Mesodermal cell (in vitro differentiated cells): ENCODE data around the gene RBMS2.
A peak's percentile ranks its signal among the peaks of the same experiment; 100 is the strongest.
"Not testable (repeated sequence)": the region's sequence is repeated elsewhere in the genome, so short reads cannot be mapped to it uniquely, and the experiment has no call there.

Experiments
- H3K27ac ChIP-seq: 2 replicates; pipeline ENCODE4 v1.7.0; 2013; ENCODE audit warnings: mild to moderate bottlenecking, low read depth, low read length, moderate library complexity; ENCODE audit not compliant: severe bottlenecking
- H3K36me3 ChIP-seq: 2 replicates; pipeline ENCODE4 v1.7.1; 2013; ENCODE audit warnings: mild to moderate bottlenecking, low read length, moderate library complexity; ENCODE audit not compliant: control insufficient read depth, insufficient read depth
- H3K4me1 ChIP-seq: one replicate; pipeline ENCODE4 v1.7.1; 2013; ENCODE audit warnings: mild to moderate bottlenecking, low read length; ENCODE audit not compliant: insufficient read depth, control insufficient read depth, poor library complexity, severe bottlenecking
- H3K4me3 ChIP-seq: 2 replicates; pipeline ENCODE4 v1.7.0; 2013; ENCODE audit warnings: low read length, control low read depth, mild to moderate bottlenecking; ENCODE audit not compliant: insufficient read depth, poor library complexity, severe bottlenecking; ENCODE audit errors: extremely low read depth
- H3K9me3 ChIP-seq: 2 replicates; pipeline ENCODE4 v1.7.1; 2013; ENCODE audit warnings: mild to moderate bottlenecking, low read length, moderate library complexity; ENCODE audit not compliant: control insufficient read depth
- WGBS, 2 experiments: methylation state at CpG; one replicate each; pipeline ENCODE4 v1.1.5; 2013; ENCODE audit warnings: missing lambda C conversion rate in 2 of 2; ENCODE audit not compliant: insufficient coverage in 2 of 2; 5-methylcytosine and 5-hydroxymethylcytosine counted together

The RBMS2 gene

GRCh38 chr12:56488041-56488955 is 33.3 kb upstream of the RBMS2 start, which contains the start of gene GLS2:
TSS of gene GLS2 (minus strand) at chr12:56488161. CDS start at chr12:56488118, 43 bp downstream.
- Histone ChIP-seq H3K27ac (no peak within 1 kb of the TSS), H3K36me3 (no peaks in the 10 kb centered on the region), H3K9me3 (no peaks in the 10 kb centered on the region), H3K4me3 (peak within 1 kb of the TSS; percentile 41), H3K4me1 (no peaks in the 10 kb centered on the region)
- 27 to 29% methylated on average over 31 to 50 of the region's 59 CpGs for WGBS, 2 experiments

DNA sequence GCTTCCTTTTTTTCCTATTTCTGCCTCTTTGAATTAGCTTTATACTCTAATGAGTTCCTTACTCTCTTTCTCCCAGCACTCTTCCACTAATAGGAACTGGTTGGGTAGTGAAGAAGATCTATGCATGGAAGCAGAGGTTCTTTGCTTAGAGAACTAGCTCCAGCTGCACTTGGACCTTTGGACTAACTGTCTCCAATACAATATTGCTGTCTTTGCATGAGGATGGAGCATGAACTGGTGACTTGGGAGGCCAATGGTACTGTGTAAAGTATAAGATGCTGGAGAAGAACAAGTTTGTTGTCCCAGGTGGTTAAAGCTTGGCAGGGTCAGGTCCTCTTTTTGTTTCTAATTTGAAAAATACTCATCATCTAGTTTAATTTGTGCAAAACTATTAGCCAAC is 31.3 kb upstream of the RBMS2 start:
- no peak overlapping the region for H3K4me3 ChIP-seq
- H3K27ac ChIP-seq = no peak overlapping the region
- no peaks in the 10 kb centered on the region for H3K36me3 ChIP-seq
- H3K4me1 ChIP-seq = no peaks in the 10 kb centered on the region
- no peaks in the 10 kb centered on the region for H3K9me3 ChIP-seq

- not testable (repeated sequence) for H3K27ac ChIP-seq, H3K4me3 ChIP-seq, H3K4me1 ChIP-seq, H3K9me3 ChIP-seq, H3K36me3 ChIP-seq
- WGBS, 2 experiments = 87 to 93% methylated on average over 10 to 27 of the region's 31 CpGs
Observed at GRCh38 chr12:56493409-56494105, 28.1 kb upstream of the RBMS2 start.

- not testable (repeated sequence) for H3K4me1 ChIP-seq, H3K27ac ChIP-seq, H3K36me3 ChIP-seq, H3K4me3 ChIP-seq, H3K9me3 ChIP-seq
- WGBS, 2 experiments = 93% methylated on average over 8 to 12 of the region's 15 CpGs
Observed at GRCh38 chr12:56494106-56494415, 27.6 kb upstream of the RBMS2 start.

GRCh38 chr12:56494481-56494880 is 27.1 kb upstream of the RBMS2 start:
- not testable (repeated sequence) for H3K9me3 ChIP-seq, H3K4me1 ChIP-seq, H3K4me3 ChIP-seq, H3K27ac ChIP-seq, H3K36me3 ChIP-seq
- 96 to 98% methylated on average over 18 to 24 of the region's 27 CpGs for WGBS, 2 experiments

GRCh38 chr12:56496704-56497103 is 24.9 kb upstream of the RBMS2 start:
- H3K36me3 ChIP-seq, H3K27ac ChIP-seq, H3K4me3 ChIP-seq, H3K9me3 ChIP-seq, H3K4me1 ChIP-seq: not testable (repeated sequence)
- 9 to 10% methylated on average over 6 to 8 of the region's 17 CpGs for WGBS, 2 experiments

DNA sequence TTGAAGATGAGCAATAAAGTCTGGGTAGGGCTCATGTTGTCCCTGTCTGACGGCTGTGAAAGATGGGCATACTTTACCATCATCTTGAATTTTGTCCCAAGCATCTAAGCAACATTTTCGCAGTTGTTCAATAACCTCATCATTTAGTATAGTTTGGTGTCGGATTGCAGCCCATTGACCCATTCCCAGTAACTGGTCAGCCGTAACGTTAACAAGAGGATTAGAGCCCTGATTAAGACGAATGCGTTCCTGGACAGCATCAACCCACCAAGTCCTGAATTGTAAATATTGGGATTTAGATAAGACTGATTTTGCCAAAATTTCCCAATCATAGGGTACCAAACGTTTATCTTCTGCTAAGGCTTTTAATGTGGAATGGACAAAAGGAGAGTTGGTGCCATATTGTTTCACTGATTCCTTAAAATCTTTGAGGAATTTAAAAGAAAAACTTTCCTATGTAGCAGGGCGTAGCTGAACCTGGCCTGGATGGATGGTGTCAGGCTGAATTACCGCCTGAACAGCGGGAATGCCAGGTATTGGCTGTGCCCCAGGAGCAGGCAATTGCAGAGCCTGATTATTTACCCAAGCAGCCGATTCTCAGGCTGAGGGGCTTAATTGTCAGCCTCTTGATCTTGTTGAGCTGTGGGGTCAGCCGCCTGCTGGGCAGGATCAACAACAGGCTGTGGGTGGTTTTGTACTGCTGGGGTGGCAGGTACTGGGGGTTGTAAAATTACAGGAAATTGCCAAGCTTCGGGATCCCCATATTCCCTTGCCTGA is 23.3 kb upstream of the RBMS2 start:
- not testable (repeated sequence) for H3K4me3 ChIP-seq, H3K4me1 ChIP-seq, H3K36me3 ChIP-seq, H3K9me3 ChIP-seq
- H3K27ac ChIP-seq = peak overlapping the region; percentile 16
- WGBS, 2 experiments = 75 to 77% methylated on average over 6 to 8 of the region's 14 CpGs

GRCh38 chr12:56499452-56499851 is 22.2 kb upstream of the RBMS2 start:
- H3K4me1 ChIP-seq, H3K36me3 ChIP-seq, H3K4me3 ChIP-seq, H3K9me3 ChIP-seq: not testable (repeated sequence)
- peak overlapping the region; percentile 36 for H3K27ac ChIP-seq
- 86 to 88% methylated on average over 7 to 9 of the region's 9 CpGs for WGBS, 2 experiments

GRCh38 chr12:56499879-56500278 is 21.7 kb upstream of the RBMS2 start:
- H3K4me3 ChIP-seq, H3K36me3 ChIP-seq, H3K9me3 ChIP-seq, H3K27ac ChIP-seq, H3K4me1 ChIP-seq: not testable (repeated sequence)
- WGBS, 2 experiments = 93 to 96% methylated on average over 9 to 13 of the region's 13 CpGs

- H3K27ac ChIP-seq = no peak overlapping the region
- H3K36me3 ChIP-seq = no peaks in the 10 kb centered on the region
- WGBS, 2 experiments = 94 to 97% methylated on average over 15 to 16 of the region's 16 CpGs
- no peak overlapping the region for H3K4me3 ChIP-seq
- H3K9me3 ChIP-seq = no peaks in the 10 kb centered on the region
- H3K4me1 ChIP-seq = no peaks in the 10 kb centered on the region
Observed at GRCh38 chr12:56510786-56511185, 10.8 kb upstream of the RBMS2 start.

DNA sequence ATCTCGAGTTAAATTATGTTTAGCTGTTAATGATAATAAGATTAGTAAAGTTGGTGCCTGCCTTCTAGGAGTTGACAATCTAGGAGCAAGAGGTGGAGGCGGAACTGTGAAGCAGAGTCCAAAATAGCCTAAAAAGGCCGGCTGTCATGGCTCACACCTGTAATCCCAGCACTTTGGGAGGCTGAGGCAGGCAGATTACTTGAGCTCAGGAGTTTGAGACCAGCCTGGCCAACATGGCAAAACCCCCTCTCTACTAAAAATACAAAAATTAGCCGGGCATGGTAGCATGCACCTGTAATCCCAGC is 7.7 kb upstream of the RBMS2 start:
- WGBS, 2 experiments = 57 to 88% methylated on average over 3 to 4 of the region's 4 CpGs
- peaks cover 12% of the 10 kb centered on the region for H3K4me1 ChIP-seq

More for the DNA sequence above, 7.7 kb upstream of the RBMS2 start:
- not testable (repeated sequence) for H3K4me3 ChIP-seq, H3K27ac ChIP-seq, H3K9me3 ChIP-seq, H3K36me3 ChIP-seq
